H9 (cell line): ENCODE data around the gene C9. TPM values are rescaled to one million over a fixed set of nuclear protein-coding genes. Genes with fewer than 3 reads are reported as not detected.
A peak's percentile ranks its signal among the peaks of the same experiment; 100 is the strongest.

Source experiments
- DNase-seq: peaks from one replicate; pipeline ENCODE4 v3.0.0-alpha.2; 2017
- H2AFZ ChIP-seq: one replicate; pipeline ENCODE4 v1.6.1; 2013; ENCODE audit warnings: mild to moderate bottlenecking, low read length, control low read depth, moderate library complexity
- H2AK5ac ChIP-seq: 2 replicates; pipeline ENCODE4 v1.6.1; 2013; ENCODE audit warnings: low read length, control low read depth, mixed read lengths; ENCODE audit not compliant: insufficient read length
- H2BK120ac ChIP-seq: one replicate; pipeline ENCODE4 v1.6.1; 2013; ENCODE audit warnings: low read depth, mild to moderate bottlenecking, low read length, control low read depth, inconsistent platforms; ENCODE audit not compliant: poor library complexity, severe bottlenecking
- H2BK12ac ChIP-seq: 2 replicates; pipeline ENCODE4 v1.6.1; 2013; ENCODE audit warnings: low read length, control low read depth, mixed read lengths, low read depth; ENCODE audit not compliant: insufficient read length
- H2BK15ac ChIP-seq: 2 replicates; pipeline ENCODE4 v1.6.1; 2013; ENCODE audit warnings: low read depth, low read length, control low read depth
- H2BK20ac ChIP-seq: one replicate; pipeline ENCODE4 v1.6.1; 2013; ENCODE audit warnings: low read depth, mild to moderate bottlenecking, low read length, control low read depth, inconsistent platforms; ENCODE audit not compliant: poor library complexity, severe bottlenecking
- H2BK5ac ChIP-seq: 2 replicates; pipeline ENCODE4 v1.6.1; 2013; ENCODE audit warnings: low read length, control low read depth, mixed read lengths; ENCODE audit not compliant: insufficient read length
- H3K14ac ChIP-seq: 2 replicates; pipeline ENCODE4 v1.6.1; 2013; ENCODE audit warnings: low read length, control low read depth; ENCODE audit not compliant: insufficient read depth
- H3K18ac ChIP-seq: 2 replicates; pipeline ENCODE4 v1.6.1; 2013; ENCODE audit warnings: low read depth, mild to moderate bottlenecking, mixed read lengths, low read length, control low read depth; ENCODE audit not compliant: insufficient read length
- H3K23ac ChIP-seq: 2 replicates; pipeline ENCODE4 v1.6.1; 2013; ENCODE audit warnings: low read length, control low read depth, mixed read lengths, low read depth; ENCODE audit not compliant: insufficient read length
- H3K23me2 ChIP-seq: 2 replicates; pipeline ENCODE4 v1.6.1; 2013; ENCODE audit warnings: low read depth, mild to moderate bottlenecking, mixed read lengths, low read length, control low read depth; ENCODE audit not compliant: insufficient read length, poor library complexity, severe bottlenecking
- H3K27ac ChIP-seq: 2 replicates; pipeline ENCODE4 v1.5.1; 2013; ENCODE audit warnings: low read length, control low read depth, mixed read lengths, low read depth; ENCODE audit not compliant: insufficient read length
- H3K27me3 ChIP-seq: 2 replicates; pipeline ENCODE4 v1.6.1; 2013; ENCODE audit warnings: low read length, control low read depth, inconsistent platforms; ENCODE audit not compliant: insufficient read depth
- H3K4ac ChIP-seq: 2 replicates; pipeline ENCODE4 v1.6.1; 2013; ENCODE audit warnings: low read depth, mild to moderate bottlenecking, control low read depth, inconsistent platforms, low read length, moderate library complexity
- H3K4me1 ChIP-seq: 2 replicates; pipeline ENCODE4 v1.6.1; 2013; ENCODE audit warnings: low read length, control low read depth, inconsistent platforms; ENCODE audit not compliant: insufficient read depth
- H3K4me2 ChIP-seq: 2 replicates; pipeline ENCODE4 v1.6.1; 2013; ENCODE audit warnings: low read length, control low read depth, mixed read lengths; ENCODE audit not compliant: insufficient read length, insufficient read depth
- H3K56ac ChIP-seq: 2 replicates; pipeline ENCODE4 v1.6.1; 2013; ENCODE audit warnings: low read depth, mild to moderate bottlenecking, mixed read lengths, low read length, control low read depth; ENCODE audit not compliant: insufficient read length
- H3K79me1 ChIP-seq: 2 replicates; pipeline ENCODE4 v1.6.1; 2013; ENCODE audit warnings: low read depth, mild to moderate bottlenecking, moderate library complexity, low read length, control low read depth, inconsistent platforms; ENCODE audit not compliant: insufficient read depth, poor library complexity, severe bottlenecking
- H3K79me2 ChIP-seq: 2 replicates; pipeline ENCODE4 v1.6.1; 2013; ENCODE audit warnings: low read length, control low read depth, inconsistent platforms; ENCODE audit not compliant: insufficient read depth
- H3K9ac ChIP-seq: 2 replicates; pipeline ENCODE4 v1.6.1; 2013; ENCODE audit warnings: low read length, control low read depth, mixed read lengths; ENCODE audit not compliant: insufficient read length; ENCODE audit errors: extremely low read depth
- H3K9me3 ChIP-seq: one replicate; pipeline ENCODE4 v1.6.1; 2013; ENCODE audit warnings: low read depth, low read length, inconsistent platforms; ENCODE audit not compliant: control insufficient read depth
- H3T11ph ChIP-seq: one replicate; pipeline ENCODE4 v1.6.1; 2013; ENCODE audit warnings: mild to moderate bottlenecking, low read length, control low read depth, inconsistent platforms
- H4K20me1 ChIP-seq: one replicate; pipeline ENCODE4 v1.6.1; 2013; ENCODE audit not compliant: control insufficient read depth, insufficient read length, insufficient read depth
- H4K5ac ChIP-seq: 2 replicates; pipeline ENCODE4 v1.6.1; 2013; ENCODE audit warnings: low read depth, mild to moderate bottlenecking, mixed read lengths, low read length, control low read depth; ENCODE audit not compliant: insufficient read length
- H4K8ac ChIP-seq: replicated peaks from 2 replicates; pipeline ENCODE4 v1.6.1; 2013; ENCODE audit warnings: low read length, control low read depth, mixed read lengths, low read depth; ENCODE audit not compliant: insufficient read length
- H4K91ac ChIP-seq: 2 replicates; pipeline ENCODE4 v1.6.1; 2013; ENCODE audit warnings: low read depth, mild to moderate bottlenecking, moderate library complexity, mixed read lengths, low read length, control low read depth; ENCODE audit not compliant: insufficient read length
- H3K27ac Mint-ChIP-seq, 3 experiments: 2 replicates in 2 of 3; 3 replicates in 1 of 3; pipeline ENCODE4 v1.8.0; 2020 to 2021; ENCODE audit warnings: mixed read lengths in 3 of 3, mild to moderate bottlenecking in 1 of 3, moderate library complexity in 1 of 3
- H3K27me3 Mint-ChIP-seq: 2 replicates; pipeline ENCODE4 v1.8.0; 2021; ENCODE audit warnings: low read depth, mild to moderate bottlenecking, moderate library complexity, mixed read lengths
- H3K36me3 Mint-ChIP-seq, 3 experiments: 2 replicates in 2 of 3; 3 replicates in 1 of 3; pipeline ENCODE4 v1.8.0; 2020 to 2021; ENCODE audit warnings: low read depth in 3 of 3, mixed read lengths in 3 of 3; ENCODE audit not compliant: insufficient read depth in 1 of 3
- H3K4me1 Mint-ChIP-seq, 2 experiments: 2 replicates each; pipeline ENCODE4 v1.8.0; 2020; ENCODE audit warnings: mixed read lengths in 2 of 2
- H3K4me3 Mint-ChIP-seq, 2 experiments: 2 replicates in 1 of 2; 3 replicates in 1 of 2; pipeline ENCODE4 v1.8.0; 2020 to 2021; ENCODE audit warnings: mild to moderate bottlenecking in 2 of 2, mixed read lengths in 2 of 2, moderate library complexity in 1 of 2
- H3K9me3 Mint-ChIP-seq, 2 experiments: 2 replicates in 1 of 2; 3 replicates in 1 of 2; pipeline ENCODE4 v1.8.0; 2020; ENCODE audit warnings: mild to moderate bottlenecking in 2 of 2, mixed read lengths in 2 of 2, moderate library complexity in 1 of 2
- CTCF ChIP-seq: fragments of 200-600 bp; sonication (generic); conservative IDR thresholded peaks from 3 replicates; pipeline ENCODE4 v1.8.0; 2021; ENCODE audit warnings: antibody characterized with exemption, mild to moderate bottlenecking
- WGBS: extraction: QIAGEN DNeasy Blood & Tissue Kit; methylation state at CpG from one replicate; pipeline ENCODE4 v1.1.7; 2013; ENCODE audit warnings: missing lambda C conversion rate, low lambda C conversion rate, mixed read lengths; ENCODE audit not compliant: insufficient read length; ENCODE audit errors: extremely low coverage; 5-methylcytosine and 5-hydroxymethylcytosine counted together
- total RNA-seq: library from RNA; stranded (reverse); gene quantifications from 2 replicates; pipeline ENCODE4 v1.2.1, GENCODE V29; 2021

C9 gene
- total RNA-seq, 1 experiment from 2014 or later = not detected

GRCh38 chr5:39381376-39381775 lies 17.1 kb upstream of the C9 start:
- no peaks in the 10 kb centered on the region; the same call in 1 of the 2 replicates for H3K27me3 Mint-ChIP-seq
- Histone ChIP-seq H3K23ac (no peak overlapping the region), H3K4me2 (no peak overlapping the region), H4K8ac (no peak overlapping the region), H3K56ac (no peak overlapping the region), H3K14ac (no peak overlapping the region), H3K9me3 (no peaks in the 10 kb centered on the region), H2BK5ac (no peak overlapping the region), H3K79me2 (no peaks in the 10 kb centered on the region), H3K4ac (no peak overlapping the region), H2BK120ac (no peak overlapping the region), H3K4me1 (peaks cover 2% of the 10 kb centered on the region; the same call in 1 of the 2 replicates), H2AFZ (no peak overlapping the region), H4K20me1 (no peaks in the 10 kb centered on the region), H3K27ac (no peak overlapping the region), H4K5ac (no peak overlapping the region), H2AK5ac (no peak overlapping the region), H3K18ac (no peak overlapping the region), H2BK12ac (no peak overlapping the region), H3T11ph (no peak overlapping the region), H2BK15ac (no peak overlapping the region), H4K91ac (no peak overlapping the region), H3K27me3 (no peaks in the 10 kb centered on the region), H3K79me1 (no peaks in the 10 kb centered on the region), H3K9ac (no peak overlapping the region), H3K23me2 (no peaks in the 10 kb centered on the region), H2BK20ac (no peak overlapping the region)
- no CpG with 5 or more reads among the region's 3 CpGs for WGBS
- peaks cover 3 to 4% of the 10 kb centered on the region in 2 experiments for H3K4me1 Mint-ChIP-seq
- no peaks in the 10 kb centered on the region; a peak in 2 of 7 replicates for H3K36me3 Mint-ChIP-seq
- no peak for TF ChIP-seq CTCF
- no peaks in the 10 kb centered on the region; a peak in 1 of 5 replicates for H3K9me3 Mint-ChIP-seq
- no peak overlapping the region for H3K4me3 Mint-ChIP-seq
- H3K27ac Mint-ChIP-seq = no peak overlapping the region; a peak in 1 of 7 replicates
- DNase-seq = peak; percentile 33
